ENCODE data around the gene BOLA2. TPM values are rescaled to one million over a fixed set of nuclear protein-coding genes. Genes with fewer than 3 reads are reported as not detected.
"Not testable (repeated sequence)": the region's sequence is repeated elsewhere in the genome, so short reads cannot be mapped to it uniquely, and the experiment has no call there.

BOLA2 gene
- total RNA-seq, 1 donor from 2014 or later = 6.0 TPM

GRCh38 chr16:29425390-29425789 lies 28.8 kb downstream of the BOLA2 start:
- not testable (repeated sequence) for H3K27me3 Mint-ChIP-seq (ENCODE audit: low read depth); DNase-seq (ENCODE audit: low spot score); H3K36me3 Mint-ChIP-seq (ENCODE audit: low read depth); H3K27ac Mint-ChIP-seq (ENCODE audit: unreplicated experiment); H3K4me1 Mint-ChIP-seq (ENCODE audit: low read depth); H3K4me3 Mint-ChIP-seq (ENCODE audit: unreplicated experiment); H3K9me3 Mint-ChIP-seq (ENCODE audit: low read depth)

- H3K27me3 Mint-ChIP-seq (ENCODE audit: low read depth); H3K27ac Mint-ChIP-seq (ENCODE audit: unreplicated experiment); H3K36me3 Mint-ChIP-seq (ENCODE audit: low read depth); DNase-seq (ENCODE audit: low spot score); H3K4me1 Mint-ChIP-seq (ENCODE audit: low read depth); H3K9me3 Mint-ChIP-seq (ENCODE audit: low read depth); H3K4me3 Mint-ChIP-seq (ENCODE audit: unreplicated experiment): not testable (repeated sequence)
These were observed 30.6 kb downstream of the BOLA2 start for GRCh38 chr16:29423587-29423986.

- H3K4me3 Mint-ChIP-seq (ENCODE audit: unreplicated experiment); H3K27me3 Mint-ChIP-seq (ENCODE audit: low read depth); H3K36me3 Mint-ChIP-seq (ENCODE audit: low read depth); DNase-seq (ENCODE audit: low spot score); H3K9me3 Mint-ChIP-seq (ENCODE audit: low read depth); H3K4me1 Mint-ChIP-seq (ENCODE audit: low read depth): not testable (repeated sequence)
- H3K27ac Mint-ChIP-seq (ENCODE audit: unreplicated experiment) = peak overlapping the region; percentile 68
These were observed 48.9 kb downstream of the BOLA2 start for GRCh38 chr16:29405249-29405648.

Other genes starting within 250 kb of the BOLA2 start
- gene NPIPB11, start 47.6 kb downstream of the BOLA2 start, total RNA-seq = 0.64 to 1.1 TPM (median 0.75 TPM) in 3 replicates
- 1.2 to 30.9 TPM (median 13.0 TPM) in 3 replicates for gene SLX1B, start 182 bp upstream of the BOLA2 start, total RNA-seq
- gene SULT1A4, start 5.6 kb upstream of the BOLA2 start, total RNA-seq = 0.56 to 4.7 TPM (median 2.7 TPM) in 3 replicates
- gene NPIPB12, start 52.1 kb upstream of the BOLA2 start, total RNA-seq = 37.3 to 63.1 TPM (median 44.9 TPM) in 3 replicates
- not detected in 3 replicates for gene SPN, start 208.9 kb upstream of the BOLA2 start, total RNA-seq
- 19.5 to 21.8 TPM (median 20.7 TPM) in 3 replicates for gene QPRT, start 224.8 kb upstream of the BOLA2 start, total RNA-seq